Measurements from ENCODE around the gene NAA80. TPM values are rescaled to one million over a fixed set of nuclear protein-coding genes. Genes with fewer than 3 reads are reported as not detected.
A peak's percentile ranks its signal among the peaks of the same experiment; 100 is the strongest.

The NAA80 gene
- total RNA-seq, 1 experiment from 2014 or later, result 6.0 TPM

DNA sequence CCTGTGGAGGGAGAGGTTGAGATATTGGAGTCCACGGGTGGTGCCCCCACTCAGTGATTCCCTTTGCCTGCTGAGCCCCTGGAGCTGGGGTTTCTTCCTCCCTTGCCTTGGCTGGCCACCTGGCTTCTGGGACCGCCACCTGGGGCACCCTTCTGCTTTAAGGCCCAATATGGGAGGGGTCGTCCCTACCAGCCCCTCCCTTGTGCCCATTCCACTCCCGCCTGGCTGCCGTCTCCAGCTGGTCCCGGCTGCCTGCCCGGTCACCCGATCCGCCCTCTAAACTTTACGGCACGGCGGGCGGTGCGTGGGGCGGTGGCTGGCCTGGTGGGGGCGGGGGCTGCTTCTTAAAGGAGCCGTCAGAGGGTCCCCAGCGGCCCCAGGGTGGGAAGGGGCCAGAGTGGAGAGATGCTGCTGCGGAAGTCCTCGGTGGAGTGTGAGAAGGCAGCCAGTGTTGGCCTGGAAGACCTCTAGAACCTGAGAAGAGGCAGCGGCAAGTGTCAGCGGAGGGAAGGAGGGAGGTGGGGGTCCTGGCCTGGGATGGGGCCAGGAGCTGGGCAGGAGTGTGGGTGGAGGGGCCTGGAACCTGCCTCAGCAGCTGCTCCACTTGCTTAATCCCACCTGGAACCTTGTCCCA, 31.8 kb downstream of the NAA80 start:
- DNase-seq, result no peak
- Histone ChIP-seq H3K18ac (ENCODE audit: insufficient read length, low read depth, low read length) (peak overlapping the region; percentile 9), H3K9ac (ENCODE audit: extremely low read depth, insufficient read length, low read length) (no peak overlapping the region), H2BK12ac (ENCODE audit: insufficient read length, low read depth, low read length) (no peak overlapping the region), H4K20me1 (ENCODE audit: control insufficient read depth, insufficient read depth, insufficient read length) (no peaks in the 10 kb centered on the region), H4K5ac (ENCODE audit: insufficient read length, low read depth, low read length) (no peak overlapping the region), H3K14ac (ENCODE audit: insufficient read depth, low read length) (peak overlapping the region; percentile 44; the same call in 1 of the 2 replicates), H3K4me1 (ENCODE audit: insufficient read depth, low read length) (peaks cover 5% of the 10 kb centered on the region; the same call in 1 of the 2 replicates), H3K23me2 (ENCODE audit: insufficient read length, low read depth, low read length, poor library complexity, severe bottlenecking) (no peaks in the 10 kb centered on the region), H3K4ac (ENCODE audit: low read depth, low read length) (no peak overlapping the region), H3K9me3 (ENCODE audit: control insufficient read depth, low read depth, low read length) (no peaks in the 10 kb centered on the region), H2BK15ac (ENCODE audit: low read depth, low read length) (no peak overlapping the region), H3K23ac (ENCODE audit: insufficient read length, low read depth, low read length) (no peak overlapping the region), H3K56ac (ENCODE audit: insufficient read length, low read depth, low read length) (no peak overlapping the region), H4K91ac (ENCODE audit: insufficient read length, low read depth, low read length) (no peak overlapping the region), H4K8ac (replicated peaks; ENCODE audit: insufficient read length, low read depth, low read length) (no peak overlapping the region), H2AK5ac (ENCODE audit: insufficient read length, low read length) (no peak overlapping the region), H3K27me3 (ENCODE audit: insufficient read depth, low read length) (no peaks in the 10 kb centered on the region), H2AFZ (ENCODE audit: low read length) (no peak overlapping the region), H2BK5ac (ENCODE audit: insufficient read length, low read length) (no peak overlapping the region), H3K79me1 (ENCODE audit: insufficient read depth, low read depth, low read length, poor library complexity, severe bottlenecking) (no peaks in the 10 kb centered on the region), H2BK20ac (ENCODE audit: low read depth, low read length, poor library complexity, severe bottlenecking) (no peak overlapping the region), H2BK120ac (ENCODE audit: low read depth, low read length, poor library complexity, severe bottlenecking) (no peak overlapping the region), H3K79me2 (ENCODE audit: insufficient read depth, low read length) (no peaks in the 10 kb centered on the region), H3K4me2 (ENCODE audit: insufficient read depth, insufficient read length, low read length) (no peak overlapping the region), H3K27ac (ENCODE audit: insufficient read length, low read depth, low read length) (no peak overlapping the region), H3T11ph (ENCODE audit: low read length) (no peak overlapping the region)
- H3K4me3 Mint-ChIP-seq, result peak overlapping the region in 1 of 2 experiments; percentile 38; a peak in 2 of 5 replicates
- H3K27me3 Mint-ChIP-seq (ENCODE audit: low read depth), result peaks cover 5% of the 10 kb centered on the region
- H3K9me3 Mint-ChIP-seq, result no peaks in the 10 kb centered on the region
- H3K27ac Mint-ChIP-seq, result no peak overlapping the region; a peak in 1 of 7 replicates
- no CpG with 5 or more reads among the region's 22 CpGs for WGBS (ENCODE audit: extremely low coverage, insufficient read length, low lambda C conversion rate)
- peaks cover 48 to 67% of the 10 kb centered on the region in 2 experiments for H3K4me1 Mint-ChIP-seq
- TF ChIP-seq, protein P1, sequence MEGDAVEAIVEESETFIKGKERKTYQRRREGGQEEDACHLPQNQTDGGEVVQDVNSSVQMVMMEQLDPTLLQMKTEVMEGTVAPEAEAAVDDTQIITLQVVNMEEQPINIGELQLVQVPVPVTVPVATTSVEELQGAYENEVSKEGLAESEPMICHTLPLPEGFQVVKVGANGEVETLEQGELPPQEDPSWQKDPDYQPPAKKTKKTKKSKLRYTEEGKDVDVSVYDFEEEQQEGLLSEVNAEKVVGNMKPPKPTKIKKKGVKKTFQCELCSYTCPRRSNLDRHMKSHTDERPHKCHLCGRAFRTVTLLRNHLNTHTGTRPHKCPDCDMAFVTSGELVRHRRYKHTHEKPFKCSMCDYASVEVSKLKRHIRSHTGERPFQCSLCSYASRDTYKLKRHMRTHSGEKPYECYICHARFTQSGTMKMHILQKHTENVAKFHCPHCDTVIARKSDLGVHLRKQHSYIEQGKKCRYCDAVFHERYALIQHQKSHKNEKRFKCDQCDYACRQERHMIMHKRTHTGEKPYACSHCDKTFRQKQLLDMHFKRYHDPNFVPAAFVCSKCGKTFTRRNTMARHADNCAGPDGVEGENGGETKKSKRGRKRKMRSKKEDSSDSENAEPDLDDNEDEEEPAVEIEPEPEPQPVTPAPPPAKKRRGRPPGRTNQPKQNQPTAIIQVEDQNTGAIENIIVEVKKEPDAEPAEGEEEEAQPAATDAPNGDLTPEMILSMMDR (conservative IDR thresholded peaks at IDR 0.05), result no peak
- no peaks in the 10 kb centered on the region for H3K36me3 Mint-ChIP-seq (ENCODE audit: insufficient read depth in 1 of 3, low read depth in 3 of 3)

Data from H9 (cell line).